HepG2 (cell line): ENCODE measurements around the gene HAUS7. TPM values are rescaled to one million over a fixed set of nuclear protein-coding genes. Genes with fewer than 3 reads are reported as not detected.

Experiments used
- ATAC-seq: fragments of 200-7000 bp; cut with Tn5 transposase; 3 replicates; pipeline ENCODE4 v1.9.1; 2020; ENCODE audit warnings: mild to moderate bottlenecking, moderate library complexity
- BruUV-seq: library from RNA; stranded (reverse); fragments of 400-500 nt; replicated peaks from 2 replicates; lab custom pipeline; 2021; lab: Mats Ljungman, UMichigan
- CTCF ChIA-PET: fragments of 300-600 bp; formaldehyde crosslinking; extraction: SDS; loops from one replicate; lab custom pipeline; 2021; ENCODE audit warnings: low total read pairs, inconsistent platforms, low intra/inter-chr PET ratio; lab: Yijun Ruan, JAX
- POLR2A ChIA-PET: fragments of 350-600 bp; sonication (Branson Sonifier 250); formaldehyde crosslinking; loops from one replicate; lab custom pipeline; 2020; ENCODE audit warnings: antibody characterized with exemption, inconsistent platforms; lab: Yijun Ruan, JAX
- DNase-seq: peaks from one replicate; pipeline ENCODE4 v3.0.0-alpha.2; 2015; ENCODE audit warnings: low spot score
- FAIRE-seq: peaks from 3 replicates; lab custom pipeline; 2011; peaks lifted over from hg19 to GRCh38; lab: Jason Lieb, UNC
- H2AFZ ChIP-seq: one replicate; pipeline ENCODE4 v1.6.1; 2011; ENCODE audit warnings: low read length, inconsistent platforms
- H3K27ac ChIP-seq: fragments of 300-600 bp; 3 replicates; pipeline ENCODE4 v1.8.0; 2011; ENCODE audit warnings: mixed run types, mild to moderate bottlenecking, mixed read lengths, low read length, inconsistent platforms; ENCODE audit not compliant: insufficient read depth; ENCODE audit errors: extremely low read length
- H3K27me3 ChIP-seq, 2 experiments: fragments of 200-600 bp in 1 of 2; 2 replicates in 1 of 2; 3 replicates in 1 of 2; pipeline versions ENCODE4 v1.6.0 to v1.8.0; 2011; ENCODE audit warnings: low read length in 2 of 2, mild to moderate bottlenecking in 2 of 2, moderate library complexity in 2 of 2, inconsistent platforms in 1 of 2; ENCODE audit not compliant: insufficient read depth in 2 of 2, control insufficient read depth in 1 of 2
- H3K36me3 ChIP-seq, 2 experiments: fragments of 200-600 bp in 1 of 2; replicated peaks in 1 of 2; 2 replicates in 1 of 2; 3 replicates in 1 of 2; pipeline versions ENCODE4 v1.5.1 to v1.8.0; 2011; ENCODE audit warnings: low read length in 2 of 2, inconsistent platforms in 1 of 2; ENCODE audit not compliant: insufficient read depth in 2 of 2, control insufficient read depth in 1 of 2
- H3K4me1 ChIP-seq: 2 replicates; pipeline ENCODE4 v1.5.1; 2012; ENCODE audit warnings: low read length, inconsistent platforms; ENCODE audit not compliant: insufficient read depth
- H3K4me2 ChIP-seq: 2 replicates; pipeline ENCODE4 v1.6.0; 2011; ENCODE audit warnings: low read depth, low read length, inconsistent platforms
- H3K4me3 ChIP-seq, 3 experiments: fragments of 200-600 bp in 1 of 3; sonication (generic), shearing (Covaris generic) in 1 of 3; replicated peaks in 1 of 3; 2 replicates each; pipeline ENCODE4 v1.5.1; 2011 to 2016; ENCODE audit warnings: low read length in 3 of 3, inconsistent platforms in 2 of 3, low read depth in 2 of 3, mild to moderate bottlenecking in 2 of 3, control low read depth in 1 of 3, mixed read lengths in 1 of 3; ENCODE audit not compliant: insufficient read depth in 1 of 3
- H3K79me2 ChIP-seq: one replicate; pipeline ENCODE4 v1.6.1; 2011; ENCODE audit warnings: low read length, inconsistent platforms; ENCODE audit not compliant: insufficient read depth
- H3K9ac ChIP-seq: 2 replicates; pipeline ENCODE4 v1.6.0; 2011; ENCODE audit warnings: mild to moderate bottlenecking, low read depth, low read length, inconsistent platforms; ENCODE audit not compliant: insufficient read depth
- H3K9me3 ChIP-seq: 2 replicates; pipeline ENCODE4 v1.5.1; 2012; ENCODE audit warnings: mild to moderate bottlenecking, low read length
- H4K20me1 ChIP-seq: 2 replicates; pipeline ENCODE4 v1.6.0; 2011; ENCODE audit warnings: inconsistent platforms, mild to moderate bottlenecking, low read length, moderate library complexity; ENCODE audit not compliant: insufficient read depth
- EEA1 ChIP-seq: sonication (generic); formaldehyde crosslinking; IDR thresholded peaks from 2 replicates; pipeline ENCODE4 v1.5.1; 2020; ENCODE audit warnings: mild to moderate bottlenecking, missing genetic modification reagents, borderline replicate concordance
- EP300 ChIP-seq, 3 experiments: sonication (generic) in 1 of 3; formaldehyde crosslinking in 1 of 3; IDR thresholded peaks; 2 replicates each; pipeline versions ENCODE4 v1.5.1 to v1.6.1; 2011 to 2020; ENCODE audit warnings: low read depth in 2 of 3, low read length in 2 of 3, borderline replicate concordance in 1 of 3, improper control_type of control experiment in 1 of 3, mild to moderate bottlenecking in 1 of 3, missing genetic modification reagents in 1 of 3, moderate library complexity in 1 of 3
- MIXL1 ChIP-seq: IDR thresholded peaks from 2 replicates; pipeline ENCODE4 v1.6.1; 2016
- ZBTB37 ChIP-seq: sonication (generic); formaldehyde crosslinking; IDR thresholded peaks from 2 replicates; pipeline ENCODE4 v1.4.0; 2020; ENCODE audit warnings: mild to moderate bottlenecking, missing genetic modification reagents
- ZNF143 ChIP-seq: sonication (generic); formaldehyde crosslinking; IDR thresholded peaks from 2 replicates; pipeline ENCODE4 v1.4.0; 2020; ENCODE audit warnings: missing genetic modification reagents
- ZNF33A ChIP-seq: sonication (generic); formaldehyde crosslinking; IDR thresholded peaks from 2 replicates; pipeline ENCODE4 v1.5.1; 2020; ENCODE audit warnings: missing genetic modification reagents, mild to moderate bottlenecking, moderate library complexity, borderline replicate concordance
- ZNF75D ChIP-seq: sonication (generic); formaldehyde crosslinking; IDR thresholded peaks from 2 replicates; pipeline ENCODE4 v1.8.1; 2023; ENCODE audit warnings: missing genetic modification reagents, mild to moderate bottlenecking, borderline replicate concordance
- WGBS: methylation state at CpG from one replicate; pipeline ENCODE4 v1.1.6; 2017; ENCODE audit warnings: low lambda C conversion rate; 5-methylcytosine and 5-hydroxymethylcytosine counted together
- in situ Hi-C: cut with HindIII; loops from 2 replicates; pipeline ENCODE4 v1.10.0; 2017; ENCODE audit warnings: low pct_unique_long_range_greater_than_20kb; ENCODE audit not compliant: extremely low pct_ligation_motif_present
- intact Hi-C: fragments of 100-400 bp; cut with micrococcal nuclease; formaldehyde crosslinking; loops from one replicate; pipeline ENCODE4 v1.10.0; 2022; ENCODE audit not compliant: unreplicated experiment
- polyA plus RNA-seq, 8 experiments: library from polyadenylated mRNA; depleted of rRNA in 3 of 8; stranded (reverse) in 7 of 8; unstranded in 1 of 8; fragments of >200 nt; fragmentation: Illumina TruSeq in 4 of 8; extraction: Trizol in 4 of 8; gene quantifications; 2 replicates each; pipeline versions ENCODE4 v1.2.1 to v1.2.3, GENCODE V29; 2011 to 2016; ENCODE audit warnings: low read depth in 4 of 8, missing spikeins in 1 of 8, mixed read lengths in 1 of 8; ENCODE audit not compliant: insufficient read depth in 1 of 8
- total RNA-seq, 5 experiments: library from RNA; depleted of rRNA; stranded (reverse); fragments of >200 nt; fragmentation: Illumina TruSeq; extraction: Trizol; gene quantifications; 2 replicates each; pipeline ENCODE4 v1.2.3, GENCODE V29; 2016; ENCODE audit warnings: low read depth in 1 of 5

Gene HAUS7
- total and polyA plus RNA-seq, 2 of the 13 experiments (the other 11 are each of a cell fraction or from before 2014, with no cell fraction given), result 10.9 to 42.4 TPM

GRCh38 chrX:153477901-153478300, 7.5 kb upstream of the HAUS7 start:
- BruUV-seq, result no TSS peak
- Histone ChIP-seq H3K4me2 (no peak overlapping the region), H2AFZ (no peak overlapping the region), H3K4me1 (peaks cover 24% of the 10 kb centered on the region), H3K36me3 (no peaks in the 10 kb centered on the region), H3K27me3 (peaks cover 2 to 5% of the 10 kb centered on the region in 2 experiments; a peak in 2 of 5 replicates), H3K9ac (no peak overlapping the region), H3K27ac (no peak overlapping the region), H3K79me2 (no peaks in the 10 kb centered on the region), H4K20me1 (no peaks in the 10 kb centered on the region), H3K9me3 (no peaks in the 10 kb centered on the region), H3K4me3 (no peak overlapping the region)
- intact Hi-C loops (no loop called here), in situ Hi-C loops (no loop called here)
- DNase-seq (no peak), ATAC-seq (no peak), FAIRE-seq (no peak)
- WGBS, result 49% methylated on average over 2 of the region's 9 CpGs
- POLR2A ChIA-PET, result interaction anchor here (1.2 kb wide), 1 partner anchor 10 kb away, joined by 4 read pairs; no protein-coding TSS in a partner anchor
- TF ChIP-seq MIXL1 (CRISPR knock-in tag), result no peak
- TF ChIP-seq EP300 (IDR thresholded peaks at IDR 0.05; ENCODE audit: low read depth in 2 of 2, low read length in 2 of 2), result no peak
- no peak for TF ChIP-seq EP300 (CRISPR knock-in tag; IDR thresholded peaks at IDR 0.05; ENCODE audit: borderline replicate concordance)
- TF ChIP-seq ZNF75D (CRISPR knock-in tag), result no peak
- TF ChIP-seq EEA1, result no peak
- no peak for TF ChIP-seq ZNF33A (CRISPR knock-in tag)
- no peak for TF ChIP-seq ZBTB37 (CRISPR knock-in tag)
- TF ChIP-seq ZNF143 (CRISPR knock-in tag), result no peak
- CTCF ChIA-PET, result no interaction called here
